HUES6 (cell line): ENCODE data around the gene VPS26B.

ENCODE experiments used
- H3K27ac ChIP-seq: 2 replicates; pipeline ENCODE4 v1.7.0; 2013; ENCODE audit warnings: low read depth, mild to moderate bottlenecking, low read length, inconsistent platforms
- H3K27me3 ChIP-seq: 2 replicates; pipeline ENCODE4 v1.6.1; 2013; ENCODE audit warnings: low read length; ENCODE audit not compliant: control insufficient read depth, insufficient read depth
- H3K36me3 ChIP-seq: 2 replicates; pipeline ENCODE4 v1.6.1; 2013; ENCODE audit warnings: low read length; ENCODE audit not compliant: control insufficient read depth, insufficient read depth
- H3K4me1 ChIP-seq: 2 replicates; pipeline ENCODE4 v1.6.1; 2013; ENCODE audit warnings: low read length; ENCODE audit not compliant: control insufficient read depth, insufficient read depth
- H3K4me3 ChIP-seq: 2 replicates; pipeline ENCODE4 v1.5.1; 2013; ENCODE audit warnings: low read depth, low read length
- H3K9ac ChIP-seq: one replicate; pipeline ENCODE4 v1.6.1; 2013; ENCODE audit warnings: mild to moderate bottlenecking, low read length
- H3K9me3 ChIP-seq: 2 replicates; pipeline ENCODE4 v1.6.1; 2013; ENCODE audit warnings: low read depth, low read length; ENCODE audit not compliant: control insufficient read depth, insufficient read depth

The VPS26B gene

GRCh38 chr11:134233729-134234179 is 9.3 kb downstream of the VPS26B start:
- Histone ChIP-seq H3K27me3 (no peaks in the 10 kb centered on the region), H3K9me3 (no peaks in the 10 kb centered on the region)

DNA sequence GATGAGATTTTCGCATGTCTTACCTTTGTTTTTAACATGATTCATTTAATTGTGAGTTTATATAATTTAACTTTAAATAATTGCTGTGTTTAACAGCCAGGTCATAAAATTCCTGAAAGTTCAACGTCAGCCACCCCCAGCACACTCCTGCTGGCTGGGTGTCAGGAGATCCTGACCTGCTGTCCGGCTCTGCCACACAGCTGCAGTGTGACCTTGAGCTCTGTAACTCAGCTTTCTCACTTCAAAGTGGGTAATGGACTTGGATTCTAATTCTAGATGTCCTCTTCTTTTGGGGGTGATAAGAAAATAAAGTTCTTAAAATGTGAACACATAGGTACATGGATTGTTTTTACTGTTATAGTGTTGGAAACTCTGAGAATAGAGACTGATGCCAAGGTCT is 10.9 kb downstream of the VPS26B start:
- H3K27me3 ChIP-seq, result no peaks in the 10 kb centered on the region
- no peak overlapping the region for H3K27ac ChIP-seq
- H3K4me3 ChIP-seq, result no peak overlapping the region
- H3K36me3 ChIP-seq, result peaks cover 6% of the 10 kb centered on the region; the same call in 1 of the 2 replicates
- no peak overlapping the region for H3K9ac ChIP-seq
- no peaks in the 10 kb centered on the region for H3K9me3 ChIP-seq
- no peaks in the 10 kb centered on the region for H3K4me1 ChIP-seq

More at GRCh38 chr11:134233729-134234179, 9.3 kb downstream of the VPS26B start:
- Histone ChIP-seq H3K36me3 (no peaks in the 10 kb centered on the region), H3K27ac (no peak overlapping the region), H3K4me1 (no peaks in the 10 kb centered on the region), H3K9ac (no peak overlapping the region), H3K4me3 (no peak overlapping the region)

- no peaks in the 10 kb centered on the region for H3K4me1 ChIP-seq
- no peaks in the 10 kb centered on the region for H3K9me3 ChIP-seq
- H3K36me3 ChIP-seq, result peaks cover 16% of the 10 kb centered on the region
- no peak overlapping the region for H3K27ac ChIP-seq
- H3K27me3 ChIP-seq, result no peaks in the 10 kb centered on the region
- no peak overlapping the region for H3K4me3 ChIP-seq
- no peak overlapping the region for H3K9ac ChIP-seq
Measured at GRCh38 chr11:134236834-134237556, 12.5 kb downstream of the VPS26B start.

DNA sequence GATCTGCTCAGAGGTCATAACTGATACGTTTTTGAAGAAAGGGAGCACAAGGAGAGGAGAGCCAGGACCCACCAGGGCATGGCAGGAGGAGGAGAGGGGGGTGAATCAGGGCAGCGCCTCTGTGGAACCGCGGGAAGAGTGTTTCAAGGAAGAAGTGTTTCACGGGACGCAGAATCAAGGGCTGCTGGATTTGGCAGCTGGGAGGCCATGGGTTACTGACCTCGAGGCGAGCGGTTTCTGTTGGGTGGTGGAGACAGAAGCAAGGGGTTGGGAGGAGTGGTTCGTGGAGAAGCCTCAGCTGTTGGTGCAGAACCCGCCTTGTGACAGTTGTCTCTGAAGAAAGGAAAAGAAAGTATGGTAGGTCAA is 13.1 kb downstream of the VPS26B start:
- Histone ChIP-seq H3K9ac (no peak overlapping the region), H3K4me1 (no peaks in the 10 kb centered on the region), H3K27me3 (no peaks in the 10 kb centered on the region), H3K27ac (no peak overlapping the region), H3K36me3 (peaks cover 18% of the 10 kb centered on the region), H3K4me3 (no peak overlapping the region), H3K9me3 (no peaks in the 10 kb centered on the region)

DNA sequence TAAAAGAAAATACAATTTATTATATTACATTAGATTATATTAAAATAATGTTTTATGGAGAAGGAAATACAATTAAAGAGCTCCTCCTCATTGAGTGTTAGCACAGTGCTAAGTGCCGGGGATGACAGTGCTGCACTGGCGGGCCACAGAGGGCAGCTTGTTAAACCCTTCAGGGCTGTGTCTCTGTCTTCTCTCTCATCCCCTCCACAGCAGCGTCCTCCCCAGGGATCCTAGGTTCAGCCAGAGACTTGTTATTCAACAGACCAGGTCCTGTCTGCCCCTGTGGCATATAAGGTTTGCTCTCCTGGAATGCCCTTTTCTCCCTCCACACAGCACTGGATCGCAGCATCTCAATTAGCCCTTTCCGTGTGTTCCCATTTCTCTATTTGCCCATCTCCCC is 14.5 kb downstream of the VPS26B start:
- Histone ChIP-seq H3K9me3 (no peaks in the 10 kb centered on the region), H3K27me3 (no peaks in the 10 kb centered on the region), H3K36me3 (peaks cover 31% of the 10 kb centered on the region), H3K4me1 (no peaks in the 10 kb centered on the region), H3K27ac (no peak overlapping the region), H3K9ac (no peak overlapping the region), H3K4me3 (no peak overlapping the region)

DNA sequence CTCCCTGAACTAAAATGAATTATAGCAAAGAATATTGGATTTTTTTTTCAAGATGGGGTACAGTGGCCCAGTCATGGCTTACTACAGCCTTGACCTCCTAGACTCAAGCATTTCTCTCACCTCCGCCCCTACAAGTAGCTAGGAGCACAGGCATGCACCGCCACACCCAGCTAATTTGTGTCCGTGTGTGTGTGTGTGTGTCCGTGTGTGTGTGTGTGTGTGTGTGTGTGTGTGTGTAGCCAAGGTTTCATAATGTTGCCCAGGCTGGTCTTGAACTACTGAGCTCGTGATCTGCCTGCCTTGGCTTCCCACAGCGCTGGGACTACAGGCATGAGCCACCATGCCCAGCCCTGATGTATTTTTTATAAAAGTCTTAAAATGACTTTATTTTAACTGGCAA is 16.1 kb downstream of the VPS26B start:
- Histone ChIP-seq H3K27me3 (no peaks in the 10 kb centered on the region), H3K36me3 (peaks cover 46% of the 10 kb centered on the region), H3K4me1 (no peaks in the 10 kb centered on the region), H3K9ac (no peak overlapping the region), H3K9me3 (no peaks in the 10 kb centered on the region), H3K4me3 (no peak overlapping the region), H3K27ac (no peak overlapping the region)

GRCh38 chr11:134242376-134242775 is 17.9 kb downstream of the VPS26B start:
- H3K9me3 ChIP-seq, result no peaks in the 10 kb centered on the region
- no peak overlapping the region for H3K4me3 ChIP-seq
- H3K9ac ChIP-seq, result no peak overlapping the region
- no peaks in the 10 kb centered on the region for H3K4me1 ChIP-seq
- H3K27me3 ChIP-seq, result no peaks in the 10 kb centered on the region
- peaks cover 62% of the 10 kb centered on the region for H3K36me3 ChIP-seq
- no peak overlapping the region for H3K27ac ChIP-seq

GRCh38 chr11:134243913-134244312 is 19.4 kb downstream of the VPS26B start:
- Histone ChIP-seq H3K9ac (no peak overlapping the region), H3K4me3 (no peak overlapping the region), H3K4me1 (no peaks in the 10 kb centered on the region), H3K9me3 (no peaks in the 10 kb centered on the region), H3K36me3 (peaks cover 78% of the 10 kb centered on the region), H3K27me3 (no peaks in the 10 kb centered on the region), H3K27ac (no peak overlapping the region)

GRCh38 chr11:134244593-134244992 is 20.1 kb downstream of the VPS26B start:
- H3K4me1 ChIP-seq, result no peaks in the 10 kb centered on the region
- H3K36me3 ChIP-seq, result peaks cover 84% of the 10 kb centered on the region
- H3K9me3 ChIP-seq, result no peaks in the 10 kb centered on the region
- H3K27ac ChIP-seq, result no peak overlapping the region
- H3K4me3 ChIP-seq, result no peak overlapping the region
- no peaks in the 10 kb centered on the region for H3K27me3 ChIP-seq
- H3K9ac ChIP-seq, result no peak overlapping the region

GRCh38 chr11:134245434-134245833 is 21.0 kb downstream of the VPS26B start:
- Histone ChIP-seq H3K27me3 (no peaks in the 10 kb centered on the region), H3K4me1 (no peaks in the 10 kb centered on the region), H3K27ac (no peak overlapping the region), H3K36me3 (peaks cover 86% of the 10 kb centered on the region), H3K9me3 (no peaks in the 10 kb centered on the region), H3K9ac (no peak overlapping the region), H3K4me3 (no peak overlapping the region)

DNA sequence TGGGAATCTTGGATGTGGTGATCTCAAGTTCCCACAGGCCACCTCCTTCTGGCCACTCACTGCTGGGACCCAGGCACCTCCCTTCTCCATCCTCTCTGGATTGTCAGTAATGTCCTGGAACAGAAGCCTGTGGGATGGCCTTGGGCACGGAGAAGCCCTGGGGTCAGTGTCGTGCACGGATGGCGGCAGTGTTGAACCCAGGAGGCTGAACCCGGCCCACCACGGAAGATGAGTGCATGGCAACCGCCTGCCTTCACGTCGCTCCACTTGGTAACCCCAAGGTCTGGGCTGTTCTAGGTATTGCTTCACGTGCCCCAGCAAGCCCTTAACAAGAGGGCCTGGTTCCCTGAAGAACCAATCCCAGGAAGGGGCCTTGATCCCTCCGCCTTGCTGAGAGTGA is 21.6 kb downstream of the VPS26B start:
- Histone ChIP-seq H3K27ac (no peak overlapping the region), H3K4me3 (no peak overlapping the region), H3K36me3 (peaks cover 90% of the 10 kb centered on the region), H3K9me3 (no peaks in the 10 kb centered on the region), H3K27me3 (no peaks in the 10 kb centered on the region), H3K9ac (no peak overlapping the region), H3K4me1 (no peaks in the 10 kb centered on the region)
